CD4-positive, alpha-beta T cell (primary cell): Measurements from ENCODE around the gene HOMER3. TPM values are rescaled to one million over a fixed set of nuclear protein-coding genes. Genes with fewer than 3 reads are reported as not detected.

ENCODE experiments used
- ATAC-seq: fragments of 200-7000 bp; cut with Tn5 transposase; one replicate; pipeline ENCODE4 v1.10.0; 2022; ENCODE audit warnings: mild to moderate bottlenecking; ENCODE audit not compliant: poor library complexity
- CTCF ChIA-PET: fragments of 350-600 bp; sonication (Branson Sonifier 250); formaldehyde crosslinking; loops from one replicate; lab custom pipeline; 2021; ENCODE audit warnings: antibody characterized with exemption, inconsistent platforms; lab: Charles Lee
- POLR2A ChIA-PET: fragments of 350-600 bp; sonication (Branson Sonifier 250); formaldehyde crosslinking; loops from one replicate; lab custom pipeline; 2021; ENCODE audit warnings: antibody characterized with exemption, inconsistent platforms; lab: Charles Lee
- DNase-seq, 14 experiments: peaks; one replicate each; pipeline ENCODE4 v3.0.0-alpha.2; 2013 to 2020; ENCODE audit warnings: mixed read lengths in 2 of 14
- H3K27ac ChIP-seq, 2 donors: one replicate each; pipeline versions ENCODE4 v1.5.1 to v1.7.0; 2013; ENCODE audit warnings: low read length in 2 of 2, low read depth in 1 of 2, mild to moderate bottlenecking in 1 of 2
- H3K27me3 ChIP-seq, 2 experiments: 1 replicate in 1 of 2; 2 replicates in 1 of 2; pipeline versions ENCODE4 v1.6.1 to v1.7.0; 2013; ENCODE audit warnings: low read length in 2 of 2, control low read depth in 1 of 2, mild to moderate bottlenecking in 1 of 2, moderate library complexity in 1 of 2; ENCODE audit not compliant: insufficient read depth in 2 of 2, control insufficient read depth in 1 of 2
- H3K36me3 ChIP-seq: one replicate; pipeline ENCODE4 v1.6.1; 2013; ENCODE audit warnings: low read length, control low read depth; ENCODE audit not compliant: insufficient read depth
- H3K4me1 ChIP-seq: one replicate; pipeline ENCODE4 v1.6.1; 2013; ENCODE audit warnings: low read length, control low read depth; ENCODE audit not compliant: insufficient read depth
- H3K4me3 ChIP-seq: one replicate; pipeline ENCODE4 v1.5.1; 2013; ENCODE audit warnings: mild to moderate bottlenecking, low read length, moderate library complexity
- H3K9me3 ChIP-seq, 2 experiments: 1 replicate in 1 of 2; 2 replicates in 1 of 2; pipeline versions ENCODE4 v1.6.1 to v1.7.0; 2013; ENCODE audit warnings: low read length in 2 of 2, mild to moderate bottlenecking in 2 of 2, control low read depth in 1 of 2, moderate library complexity in 1 of 2; ENCODE audit not compliant: control insufficient read depth in 1 of 2, insufficient read depth in 1 of 2
- H3K27ac Mint-ChIP-seq: one replicate; pipeline ENCODE4 v1.8.0; 2020; ENCODE audit warnings: mixed read lengths
- H3K27me3 Mint-ChIP-seq: one replicate; pipeline ENCODE4 v1.8.0; 2021; ENCODE audit warnings: mixed read lengths
- H3K36me3 Mint-ChIP-seq: one replicate; pipeline ENCODE4 v1.8.0; 2021; ENCODE audit warnings: low read depth, mixed read lengths
- H3K4me1 Mint-ChIP-seq: one replicate; pipeline ENCODE4 v1.8.0; 2021; ENCODE audit warnings: low read depth, mixed read lengths
- H3K4me3 Mint-ChIP-seq: one replicate; pipeline ENCODE4 v1.8.0; 2020; ENCODE audit warnings: mild to moderate bottlenecking, mixed read lengths
- H3K9me3 Mint-ChIP-seq: one replicate; pipeline ENCODE4 v1.8.0; 2020; ENCODE audit warnings: mixed read lengths
- intact Hi-C, 2 experiments: fragments of 100-400 bp; cut with DNase I in 1 of 2; cut with micrococcal nuclease in 1 of 2; formaldehyde crosslinking; loops; one replicate each; pipeline versions ENCODE4 v1.15.1 to v1.9.0; 2023 to 2025; cut with DNase I, micrococcal nuclease
- total RNA-seq, 174 experiments: library from RNA in 2 of 174; stranded (reverse) in 2 of 174; gene quantifications; one replicate each; pipeline ENCODE4 v1.2.3 and lab custom pipeline; 2021 to 2026
- TF ChIP-seq, protein P1 (sequence below): fragments of 200-600 bp; IDR thresholded peaks from one replicate; pipeline ENCODE4 v1.8.0; 2022; ENCODE audit warnings: antibody characterized with exemption, mild to moderate bottlenecking

HOMER3 gene
- total RNA-seq, 2 experiments from 2014 or later: 1.1 TPM

- H3K27me3 Mint-ChIP-seq: peaks cover 29% of the 10 kb centered on the region
- ChIA-PET CTCF (no interaction called here), POLR2A (no interaction called here)
- no peaks in the 10 kb centered on the region for H3K4me1 Mint-ChIP-seq
- intact Hi-C loops: no loop called here
- H3K4me1 ChIP-seq: peaks cover 35% of the 10 kb centered on the region
- H3K4me3 ChIP-seq: no peak overlapping the region
- no peaks in the 10 kb centered on the region for H3K36me3 ChIP-seq
- DNase-seq (no peak), ATAC-seq (no peak)
- H3K27ac Mint-ChIP-seq: no peak overlapping the region
- TF ChIP-seq, protein P1, sequence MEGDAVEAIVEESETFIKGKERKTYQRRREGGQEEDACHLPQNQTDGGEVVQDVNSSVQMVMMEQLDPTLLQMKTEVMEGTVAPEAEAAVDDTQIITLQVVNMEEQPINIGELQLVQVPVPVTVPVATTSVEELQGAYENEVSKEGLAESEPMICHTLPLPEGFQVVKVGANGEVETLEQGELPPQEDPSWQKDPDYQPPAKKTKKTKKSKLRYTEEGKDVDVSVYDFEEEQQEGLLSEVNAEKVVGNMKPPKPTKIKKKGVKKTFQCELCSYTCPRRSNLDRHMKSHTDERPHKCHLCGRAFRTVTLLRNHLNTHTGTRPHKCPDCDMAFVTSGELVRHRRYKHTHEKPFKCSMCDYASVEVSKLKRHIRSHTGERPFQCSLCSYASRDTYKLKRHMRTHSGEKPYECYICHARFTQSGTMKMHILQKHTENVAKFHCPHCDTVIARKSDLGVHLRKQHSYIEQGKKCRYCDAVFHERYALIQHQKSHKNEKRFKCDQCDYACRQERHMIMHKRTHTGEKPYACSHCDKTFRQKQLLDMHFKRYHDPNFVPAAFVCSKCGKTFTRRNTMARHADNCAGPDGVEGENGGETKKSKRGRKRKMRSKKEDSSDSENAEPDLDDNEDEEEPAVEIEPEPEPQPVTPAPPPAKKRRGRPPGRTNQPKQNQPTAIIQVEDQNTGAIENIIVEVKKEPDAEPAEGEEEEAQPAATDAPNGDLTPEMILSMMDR: no peak
- H3K27ac ChIP-seq: no peak overlapping the region
- H3K4me3 Mint-ChIP-seq: no peak overlapping the region
- H3K9me3 ChIP-seq: peaks cover 0 to 8% of the 10 kb centered on the region in 2 experiments
- no peaks in the 10 kb centered on the region for H3K9me3 Mint-ChIP-seq
- H3K36me3 Mint-ChIP-seq: no peaks in the 10 kb centered on the region
- peaks cover 9 to 14% of the 10 kb centered on the region in 2 experiments for H3K27me3 ChIP-seq
Observed at GRCh38 chr19:18945297-18945696, 4.3 kb upstream of the HOMER3 start.

DNA sequence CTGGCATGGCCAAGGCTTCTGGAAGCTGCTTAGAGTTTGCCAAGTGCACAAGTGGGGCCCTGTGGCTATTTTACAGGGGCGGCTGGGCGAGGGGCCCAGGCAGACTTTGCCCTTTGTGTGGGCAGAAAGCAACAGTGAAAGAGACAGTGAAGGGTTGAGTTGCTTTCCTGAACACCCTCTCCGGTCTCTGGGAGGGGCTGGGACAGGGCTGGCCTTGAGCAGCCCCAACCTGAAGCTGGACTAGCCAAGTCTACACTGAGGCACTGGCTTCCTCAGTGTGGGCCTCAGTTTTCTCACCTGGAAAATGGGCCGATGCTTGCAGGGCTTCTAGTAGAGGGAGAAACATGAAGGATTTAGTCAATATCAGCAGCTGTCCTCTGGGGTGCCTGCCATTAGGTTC lies 2.4 kb upstream of the HOMER3 start:
- intact Hi-C loops: loop anchor here in 1 of 2 experiments (5.0 kb wide), 1 partner anchor 491 kb away; no protein-coding TSS in a partner anchor

DNA sequence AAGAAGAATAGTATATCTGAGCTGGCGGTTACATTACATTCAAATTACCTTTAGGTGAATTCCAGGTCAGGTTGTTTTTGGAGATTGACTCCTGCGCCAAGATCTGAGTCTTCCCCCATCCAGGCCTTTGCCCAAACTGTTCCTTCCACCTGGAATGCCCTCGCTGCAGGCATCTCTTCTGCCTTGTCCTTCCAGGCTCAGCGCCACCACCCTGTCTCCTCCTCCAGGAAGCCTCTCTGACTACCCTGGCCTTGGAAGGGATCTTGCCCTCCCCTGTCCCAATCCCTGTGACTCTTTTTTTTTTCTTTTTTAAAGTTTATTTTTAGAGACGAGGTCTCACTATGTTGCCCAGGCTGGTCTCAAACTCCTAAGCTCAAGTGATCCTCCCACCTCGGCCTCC lies 1.7 kb upstream of the HOMER3 start:
- TF ChIP-seq, protein P1: no peak
- Mint-ChIP-seq H3K36me3 (no peaks in the 10 kb centered on the region), H3K4me1 (peaks cover 9% of the 10 kb centered on the region), H3K27me3 (peaks cover 38% of the 10 kb centered on the region), H3K9me3 (no peaks in the 10 kb centered on the region), H3K27ac (no peak overlapping the region), H3K4me3 (peak overlapping the region; percentile 45)
- DNase-seq: no peak
- ChIA-PET CTCF (no interaction called here), POLR2A (no interaction called here)
- peaks cover 28% of the 10 kb centered on the region for H3K4me1 ChIP-seq
- intact Hi-C loops: loop anchor here in 1 of 2 experiments (5.0 kb wide), 1 partner anchor 490 kb away; no protein-coding TSS in a partner anchor
- ATAC-seq: no peak
- H3K4me3 ChIP-seq: no peak overlapping the region
- no peaks in the 10 kb centered on the region for H3K36me3 ChIP-seq
- H3K27me3 ChIP-seq: peaks cover 16 to 22% of the 10 kb centered on the region in 2 experiments
- H3K27ac ChIP-seq: no peak overlapping the region
- H3K9me3 ChIP-seq: peaks cover 0 to 7% of the 10 kb centered on the region in 2 experiments

More for the DNA sequence above, 2.4 kb upstream of the HOMER3 start:
- peaks cover 9% of the 10 kb centered on the region for H3K4me1 Mint-ChIP-seq
- Histone ChIP-seq H3K27ac (no peak overlapping the region), H3K36me3 (no peaks in the 10 kb centered on the region), H3K9me3 (peaks cover 0 to 9% of the 10 kb centered on the region in 2 experiments), H3K4me1 (peaks cover 34% of the 10 kb centered on the region), H3K27me3 (peaks cover 16 to 22% of the 10 kb centered on the region in 2 experiments), H3K4me3 (no peak overlapping the region)
- POLR2A ChIA-PET: no interaction called here
- H3K27me3 Mint-ChIP-seq: peaks cover 44% of the 10 kb centered on the region
- no peak for DNase-seq
- H3K27ac Mint-ChIP-seq: no peak overlapping the region
- no peak for ATAC-seq
- H3K4me3 Mint-ChIP-seq: no peak overlapping the region
- H3K36me3 Mint-ChIP-seq: no peaks in the 10 kb centered on the region
- H3K9me3 Mint-ChIP-seq: no peaks in the 10 kb centered on the region
- CTCF ChIA-PET: no interaction called here
- TF ChIP-seq, protein P1: no peak
